Measurements from ENCODE around the gene SERPINB12.

Gene SERPINB12

GRCh38 chr18:63552581-63552980, 10.4 kb downstream of the SERPINB12 start:
- DNase-seq = no peak

- DNase-seq = no peak
Measured at GRCh38 chr18:63553081-63553480, 10.9 kb downstream of the SERPINB12 start.

DNA sequence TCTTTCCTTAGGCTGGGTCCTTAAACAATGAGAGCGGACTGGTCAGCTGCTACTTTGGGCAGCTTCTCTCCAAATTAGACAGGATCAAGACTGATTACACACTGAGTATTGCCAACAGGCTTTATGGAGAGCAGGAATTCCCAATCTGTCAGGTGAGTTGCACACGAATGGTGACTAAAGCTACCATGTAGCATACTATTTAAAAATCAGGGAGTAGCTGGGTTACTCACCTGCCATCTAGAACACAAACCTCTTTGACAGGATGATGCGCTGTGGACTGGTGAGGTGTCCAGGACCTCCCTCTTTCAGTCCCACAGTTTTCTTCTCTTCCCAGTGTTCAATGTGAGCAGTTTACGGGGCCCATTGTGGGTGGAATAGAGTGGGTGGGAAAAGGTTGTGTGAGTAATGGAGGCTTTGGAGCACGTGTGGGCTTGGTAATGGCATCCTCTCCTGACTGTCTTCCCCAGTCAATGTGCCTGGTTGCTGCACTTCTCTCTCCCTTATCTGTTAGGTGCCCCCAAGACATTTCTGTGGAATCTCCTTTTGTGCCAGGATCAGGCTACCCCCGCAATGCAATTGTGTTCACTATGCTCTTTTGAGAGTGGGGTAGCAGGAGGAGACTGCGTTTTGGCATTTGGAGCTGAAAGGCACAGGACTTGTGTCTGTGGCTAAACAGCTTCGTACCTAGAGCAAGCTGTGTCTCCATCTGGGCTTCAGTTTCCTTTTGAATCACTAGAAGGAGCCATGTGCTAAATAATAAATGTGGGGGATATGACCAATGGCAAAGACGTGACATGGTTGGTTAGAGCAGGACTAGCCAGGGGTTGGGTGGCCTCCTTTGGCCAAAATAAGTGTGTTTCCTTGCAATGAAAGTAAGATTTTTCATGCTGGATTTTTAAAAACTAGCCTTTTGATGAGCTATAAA, 17.7 kb downstream of the SERPINB12 start:
- no peak for DNase-seq

DNA sequence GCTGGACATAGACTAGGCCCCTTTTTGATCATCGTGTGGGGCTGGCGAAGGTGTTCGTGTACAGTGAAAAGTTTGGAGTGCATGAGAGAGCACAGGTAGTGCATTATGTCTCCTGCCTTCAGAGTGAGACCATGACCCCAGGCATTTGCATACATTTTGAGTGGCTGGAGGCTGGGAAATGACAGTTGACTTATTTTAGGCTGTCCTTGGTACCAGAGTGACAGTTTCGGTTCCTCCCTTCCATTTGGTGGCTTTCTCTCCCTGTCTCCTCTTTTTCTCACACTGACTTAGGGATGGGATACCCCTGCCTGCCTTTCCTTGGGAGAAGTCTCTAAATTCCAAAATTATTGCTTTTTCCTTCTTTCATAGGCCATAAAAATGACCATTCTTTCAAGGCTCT, 20.1 kb downstream of the SERPINB12 start:
- DNase-seq = no peak

GRCh38 chr18:63564021-63564420, 21.9 kb downstream of the SERPINB12 start:
- DNase-seq = no peak

DNA sequence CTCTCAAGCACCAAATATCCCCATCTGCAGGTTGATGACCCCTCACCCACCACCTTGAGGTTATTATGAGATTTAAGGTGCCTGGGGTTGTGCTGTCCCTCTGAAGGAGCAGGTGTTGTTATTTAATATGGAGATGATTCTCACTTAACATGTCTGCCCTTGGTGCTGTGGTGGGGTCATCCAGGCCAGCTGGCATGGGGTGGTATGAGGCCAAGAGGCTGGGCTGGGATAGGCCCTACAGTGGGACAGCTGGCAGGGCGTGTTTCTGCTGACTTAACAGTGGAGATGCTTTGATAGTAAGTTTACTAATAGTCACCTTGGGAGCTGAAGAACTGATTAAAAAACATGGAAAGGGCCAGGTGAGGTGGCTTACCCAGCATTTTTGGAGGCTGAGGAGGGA, 22.4 kb downstream of the SERPINB12 start:
- no peak for DNase-seq

GRCh38 chr18:63567276-63567675, 25.1 kb downstream of the SERPINB12 start:
- no peak for DNase-seq

GRCh38 chr18:63567825-63568224, 25.7 kb downstream of the SERPINB12 start:
- no peak for DNase-seq

DNA sequence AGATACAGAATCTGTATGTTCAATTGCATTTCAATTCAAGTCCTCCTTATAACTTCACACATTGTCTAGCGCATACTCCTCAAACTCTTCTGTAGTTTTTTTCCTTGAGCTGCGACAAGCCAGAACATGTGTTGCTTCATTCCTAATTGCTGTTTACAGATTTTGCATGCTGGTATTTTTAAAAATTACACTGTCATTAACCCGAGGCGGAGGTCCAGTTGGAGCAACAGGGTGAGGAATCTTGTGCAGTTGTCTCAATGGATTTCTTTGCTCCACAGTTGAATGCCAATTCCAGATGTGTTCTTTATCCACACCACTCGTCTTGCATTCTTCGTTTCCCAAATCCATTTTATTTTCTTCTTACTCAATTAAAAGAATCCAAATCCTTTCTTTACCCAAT, 28.6 kb downstream of the SERPINB12 start:
- DNase-seq = no peak

- no peak for DNase-seq
Measured at GRCh38 chr18:63575681-63576080, 33.5 kb downstream of the SERPINB12 start.

DNA sequence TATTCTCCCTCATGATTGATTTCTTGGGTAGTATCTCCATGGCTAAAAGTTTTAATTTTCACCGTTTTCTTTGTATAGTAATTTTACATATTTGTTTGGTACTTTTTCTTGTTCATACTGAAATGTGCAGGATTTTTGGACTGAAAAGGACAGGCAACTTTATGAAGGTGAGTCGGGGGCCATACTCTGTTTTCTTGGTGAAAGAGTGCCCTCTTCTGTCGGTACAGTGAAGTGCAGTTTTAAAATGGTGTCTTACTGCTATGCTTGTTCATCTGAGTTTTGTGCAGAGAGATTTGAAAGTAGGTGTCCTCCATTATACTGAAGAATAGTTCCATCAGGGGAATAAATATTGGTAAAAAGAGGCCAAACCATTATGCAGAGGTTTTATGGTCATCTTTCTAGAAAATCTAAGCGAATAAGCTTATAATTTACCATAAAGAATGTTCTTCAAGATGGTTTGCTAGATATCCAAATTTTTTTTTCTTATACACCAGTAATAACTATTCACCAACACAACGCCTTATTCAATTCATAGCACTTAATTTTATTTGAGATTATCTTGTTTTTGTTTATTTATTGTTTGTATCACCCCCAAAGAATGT, 36.3 kb downstream of the SERPINB12 start:
- DNase-seq = no peak

DNA sequence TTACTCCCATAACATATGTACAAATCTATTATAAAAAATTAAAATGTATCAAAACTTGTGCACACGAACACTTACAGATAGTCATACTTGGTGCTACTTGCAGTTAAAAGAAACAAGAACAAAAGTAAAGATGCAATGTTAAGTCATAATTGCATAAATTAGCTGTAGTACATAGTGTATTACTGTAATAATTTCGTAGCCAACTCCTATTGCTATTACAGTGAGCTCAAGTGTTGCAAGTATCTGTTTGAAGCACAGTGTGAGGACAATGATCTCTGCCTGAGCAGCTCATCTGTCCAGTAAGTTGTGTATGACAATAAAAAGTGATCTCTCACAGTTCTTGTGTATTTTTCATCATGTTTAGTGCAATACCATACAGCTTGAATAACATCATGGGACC, 37.4 kb downstream of the SERPINB12 start:
- no peak for DNase-seq

GRCh38 chr18:63585988-63586387, 43.8 kb downstream of the SERPINB12 start:
- no peak for DNase-seq

DNA sequence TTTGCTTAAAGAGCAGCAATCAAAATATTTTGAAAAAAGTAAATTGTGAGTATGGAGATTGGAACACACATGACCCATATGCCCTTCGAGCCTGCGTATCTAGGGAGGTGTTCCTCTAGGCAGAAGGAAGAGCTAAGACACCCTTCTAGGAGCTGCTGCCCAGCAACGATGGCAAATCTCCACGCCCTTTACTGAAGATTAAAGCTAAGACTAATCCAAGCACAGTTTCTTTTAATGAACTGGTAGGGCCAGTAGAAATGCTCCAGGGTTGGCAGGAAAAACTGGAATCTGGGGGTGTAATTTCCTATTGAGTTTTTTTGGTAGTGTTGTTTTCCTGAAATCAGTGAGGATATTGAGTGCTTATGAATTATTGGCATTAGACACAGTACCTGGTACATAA, 44.3 kb downstream of the SERPINB12 start:
- DNase-seq = no peak

DNA sequence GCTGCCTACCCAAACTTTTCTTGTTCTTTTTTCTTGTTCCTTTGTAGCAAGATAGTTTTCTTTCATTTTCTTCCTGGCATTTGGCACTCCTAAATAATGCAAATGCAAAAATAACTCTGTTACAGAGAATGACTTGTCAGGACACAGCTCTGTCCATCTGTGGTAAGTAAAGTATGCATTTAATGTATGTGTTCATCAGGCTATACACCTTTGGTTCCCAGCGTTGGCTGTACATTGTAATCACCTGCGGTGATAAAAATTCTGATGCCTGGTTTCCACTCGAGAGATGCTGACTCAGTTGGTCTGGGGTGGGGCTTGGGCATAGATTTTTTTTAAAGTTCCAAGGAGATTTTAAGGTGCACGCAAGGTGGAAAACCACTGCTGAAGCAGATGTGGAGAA, 44.8 kb downstream of the SERPINB12 start, which contains the start of gene SERPINB13:
TSS of gene SERPINB13 (plus strand) at position 378 of the 400 bp plus-strand sequence. CDS start 1,325 bp downstream, outside the sequence.
- no peak for DNase-seq

DNA sequence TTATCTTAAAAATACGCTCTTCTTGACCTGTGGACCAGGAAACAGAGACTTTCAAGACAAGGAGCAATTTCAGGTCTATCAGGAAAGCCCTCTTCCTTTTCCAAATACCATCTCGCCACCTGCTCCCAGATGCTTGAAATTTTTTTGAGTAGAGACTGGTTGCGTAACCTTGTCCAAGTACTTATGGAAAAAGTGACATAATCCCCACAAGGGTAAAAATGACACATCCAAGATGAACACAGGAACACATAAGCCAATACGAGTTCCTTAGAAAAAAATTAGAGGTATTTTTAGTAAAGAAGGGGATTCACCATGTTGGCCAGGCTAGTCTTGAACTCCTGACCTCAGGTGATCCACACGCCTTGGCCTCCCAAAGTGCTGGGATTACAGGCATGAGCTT, 46.7 kb downstream of the SERPINB12 start:
- no peak for DNase-seq

DNA sequence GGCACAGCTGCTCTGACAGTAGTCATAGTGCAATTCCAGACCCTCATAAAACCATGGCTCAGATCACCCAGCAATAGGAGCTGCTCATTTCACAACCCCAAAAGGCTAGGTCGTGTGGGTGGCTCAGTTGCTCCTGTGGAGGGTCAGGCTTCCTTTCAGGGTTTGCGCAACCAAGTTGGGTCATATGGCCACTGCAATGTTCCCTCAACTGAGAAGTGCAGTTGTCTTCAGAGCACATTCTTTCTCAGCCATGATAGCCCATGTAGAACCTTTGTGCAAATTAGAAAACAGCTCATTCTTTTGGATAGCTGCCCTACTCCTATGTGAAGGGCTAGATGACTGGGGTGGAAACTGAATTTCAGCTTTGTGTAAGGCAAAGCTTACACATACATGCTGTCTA, 48.2 kb downstream of the SERPINB12 start:
- no peak for DNase-seq

GRCh38 chr18:63590966-63591695, 49.0 kb downstream of the SERPINB12 start:
- DNase-seq = no peak

GRCh38 chr18:63591725-63592124, 49.6 kb downstream of the SERPINB12 start:
- no peak for DNase-seq

DNA sequence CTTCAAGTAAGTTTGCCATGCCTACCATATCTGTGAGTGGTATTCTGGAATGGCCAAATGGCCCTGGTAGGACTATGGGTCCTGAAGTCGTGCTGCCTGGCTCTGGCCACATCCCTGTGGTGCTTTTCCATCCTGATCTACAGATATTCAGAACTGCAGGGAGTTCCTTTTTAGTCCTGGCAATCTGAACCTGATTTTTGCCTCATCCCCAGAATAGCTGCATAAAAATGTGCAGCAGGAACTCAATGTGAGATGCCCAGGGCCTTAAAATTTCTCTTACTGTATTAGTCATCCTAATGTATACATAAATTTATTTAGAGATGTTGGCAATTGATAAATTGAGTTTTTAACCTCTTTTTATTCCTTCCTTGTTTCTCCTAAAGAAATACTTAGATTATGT, 50.3 kb downstream of the SERPINB12 start:
- no peak for DNase-seq

DNA sequence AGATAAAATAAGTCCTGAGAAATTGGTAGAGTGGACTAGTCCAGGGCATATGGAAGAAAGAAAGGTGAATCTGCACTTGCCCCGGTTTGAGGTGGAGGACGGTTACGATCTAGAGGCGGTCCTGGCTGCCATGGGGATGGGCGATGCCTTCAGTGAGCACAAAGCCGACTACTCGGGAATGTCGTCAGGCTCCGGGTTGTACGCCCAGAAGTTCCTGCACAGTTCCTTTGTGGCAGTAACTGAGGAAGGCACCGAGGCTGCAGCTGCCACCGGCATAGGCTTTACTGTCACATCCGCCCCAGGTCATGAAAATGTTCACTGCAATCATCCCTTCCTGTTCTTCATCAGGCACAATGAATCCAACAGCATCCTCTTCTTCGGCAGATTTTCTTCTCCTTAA, 54.8 kb downstream of the SERPINB12 start:
- DNase-seq = no peak

DNA sequence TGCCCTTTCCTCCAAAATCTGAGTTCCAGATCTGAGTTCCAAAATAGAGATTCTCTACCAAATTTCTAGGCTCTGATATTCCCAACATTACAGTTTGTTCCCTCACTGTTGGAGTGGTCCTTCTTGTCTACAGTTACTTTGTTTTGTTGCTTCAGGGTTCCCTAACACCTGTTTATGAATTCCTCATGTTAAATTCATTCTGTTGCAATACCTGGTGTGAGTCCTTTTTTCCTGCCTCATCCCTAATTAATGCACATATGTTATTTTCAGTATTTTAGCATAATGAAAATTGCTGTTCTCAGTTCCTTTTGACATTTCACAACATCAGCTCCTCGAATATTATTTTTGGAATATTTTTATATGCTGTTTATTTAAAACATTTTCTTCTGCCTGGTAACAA, 61.2 kb downstream of the SERPINB12 start:
- DNase-seq = no peak

DNA sequence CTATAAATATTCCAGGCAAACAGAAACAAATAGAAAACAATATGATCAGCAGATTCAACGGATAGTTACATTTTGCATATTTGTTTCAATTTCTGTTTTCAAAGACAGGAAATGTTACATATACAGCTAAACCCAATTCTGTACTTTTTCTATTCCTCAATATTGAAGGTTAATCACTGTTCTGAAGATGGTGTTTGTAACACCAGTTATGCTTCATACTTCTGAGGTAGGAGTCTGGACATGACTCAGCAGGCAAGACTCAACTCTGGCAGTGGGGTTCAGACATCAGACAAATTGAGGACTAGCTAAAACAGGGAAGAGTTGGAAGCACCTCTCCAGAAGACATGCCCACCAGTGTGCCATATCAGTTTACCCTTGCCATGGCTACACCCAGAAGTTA, 61.6 kb downstream of the SERPINB12 start:
- DNase-seq = no peak

Measured in retina (tissue), 1 donor.